ENCODE measurements around the gene FGD6.

The FGD6 gene

DNA sequence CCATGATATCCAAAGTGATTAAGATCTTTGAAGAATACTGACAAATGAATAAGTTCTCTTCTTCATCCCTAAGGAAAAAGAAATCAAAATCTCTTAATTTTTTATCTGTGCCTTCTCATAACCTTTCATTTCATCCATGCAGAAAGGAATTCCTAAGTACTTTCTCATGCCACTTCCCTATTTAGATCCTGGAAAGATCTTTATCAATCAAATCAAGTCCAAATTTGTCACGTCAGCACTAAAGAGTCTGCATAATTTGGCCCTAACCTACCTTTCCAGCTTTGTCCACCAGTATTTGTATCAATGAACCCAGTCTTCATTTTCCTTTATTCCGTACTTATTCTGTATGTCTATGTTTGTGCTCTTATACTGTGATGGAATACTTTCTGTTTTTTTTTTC is 41.5 kb upstream of the FGD6 start:
- Histone ChIP-seq H3K36me3 (peaks cover 64% of the 10 kb centered on the region), H3K9me3 (ENCODE audit: severe bottlenecking) (no peaks in the 10 kb centered on the region), H3K4me3 (ENCODE audit: low read depth, low read length) (no peak overlapping the region), H3K27ac (no peak overlapping the region), H3K27me3 (ENCODE audit: insufficient read depth, low read depth, severe bottlenecking) (no peaks in the 10 kb centered on the region)
- TF ChIP-seq, protein P1, sequence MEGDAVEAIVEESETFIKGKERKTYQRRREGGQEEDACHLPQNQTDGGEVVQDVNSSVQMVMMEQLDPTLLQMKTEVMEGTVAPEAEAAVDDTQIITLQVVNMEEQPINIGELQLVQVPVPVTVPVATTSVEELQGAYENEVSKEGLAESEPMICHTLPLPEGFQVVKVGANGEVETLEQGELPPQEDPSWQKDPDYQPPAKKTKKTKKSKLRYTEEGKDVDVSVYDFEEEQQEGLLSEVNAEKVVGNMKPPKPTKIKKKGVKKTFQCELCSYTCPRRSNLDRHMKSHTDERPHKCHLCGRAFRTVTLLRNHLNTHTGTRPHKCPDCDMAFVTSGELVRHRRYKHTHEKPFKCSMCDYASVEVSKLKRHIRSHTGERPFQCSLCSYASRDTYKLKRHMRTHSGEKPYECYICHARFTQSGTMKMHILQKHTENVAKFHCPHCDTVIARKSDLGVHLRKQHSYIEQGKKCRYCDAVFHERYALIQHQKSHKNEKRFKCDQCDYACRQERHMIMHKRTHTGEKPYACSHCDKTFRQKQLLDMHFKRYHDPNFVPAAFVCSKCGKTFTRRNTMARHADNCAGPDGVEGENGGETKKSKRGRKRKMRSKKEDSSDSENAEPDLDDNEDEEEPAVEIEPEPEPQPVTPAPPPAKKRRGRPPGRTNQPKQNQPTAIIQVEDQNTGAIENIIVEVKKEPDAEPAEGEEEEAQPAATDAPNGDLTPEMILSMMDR (IDR thresholded peaks at IDR 0.05; ENCODE audit: low read depth, low read length), result no peak
- DNase-seq, result no peak

DNA sequence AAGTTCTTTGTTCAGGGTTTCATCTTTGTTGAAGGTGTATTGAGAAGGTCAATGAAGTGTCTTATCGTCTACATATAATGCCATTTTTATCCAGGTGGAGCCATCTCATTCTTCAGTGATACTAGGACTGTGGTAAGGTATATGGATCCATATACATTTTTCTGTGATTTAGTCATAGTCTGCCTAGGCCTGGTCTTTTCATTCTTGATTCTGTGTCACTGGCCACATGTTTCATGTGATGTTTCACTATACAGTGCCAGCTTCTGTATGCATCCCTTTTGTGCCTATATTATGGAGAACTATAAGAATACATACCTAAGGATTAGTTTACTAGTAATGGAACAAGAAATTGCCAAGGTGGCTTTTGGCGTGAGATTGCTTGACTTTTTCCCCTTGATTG is 40.9 kb upstream of the FGD6 start:
- peaks cover 64% of the 10 kb centered on the region for H3K36me3 ChIP-seq
- TF ChIP-seq, protein P1 (IDR thresholded peaks at IDR 0.05; ENCODE audit: low read depth, low read length), result no peak

DNA sequence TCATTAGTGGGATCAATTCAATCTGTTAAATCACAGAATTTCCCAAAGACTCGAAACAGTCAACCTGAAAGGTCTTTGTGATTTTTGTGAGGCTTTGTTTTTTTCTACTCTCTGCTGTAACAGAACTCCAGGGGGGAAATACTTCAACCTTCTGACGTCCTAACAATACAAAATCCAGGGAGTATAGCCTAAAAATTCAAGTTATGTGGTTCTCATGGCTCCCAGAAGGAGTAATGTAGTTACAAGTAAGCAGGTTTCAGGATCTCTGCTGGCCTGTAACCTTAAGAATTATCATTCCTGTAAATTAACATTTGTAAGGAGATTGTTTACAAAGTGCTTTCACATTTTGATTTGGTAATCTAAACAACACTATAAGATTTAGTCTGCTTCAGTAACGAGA is 40.3 kb upstream of the FGD6 start:
- TF ChIP-seq, protein P1 (IDR thresholded peaks at IDR 0.05; ENCODE audit: low read depth, low read length), result no peak
- Histone ChIP-seq H3K36me3 (peaks cover 64% of the 10 kb centered on the region), H3K9me3 (ENCODE audit: severe bottlenecking) (no peaks in the 10 kb centered on the region), H3K27me3 (ENCODE audit: insufficient read depth, low read depth, severe bottlenecking) (no peaks in the 10 kb centered on the region), H3K27ac (no peak overlapping the region), H3K4me3 (ENCODE audit: low read depth, low read length) (no peak overlapping the region)
- DNase-seq, result no peak

More for the DNA sequence above, 40.9 kb upstream of the FGD6 start:
- Histone ChIP-seq H3K4me3 (ENCODE audit: low read depth, low read length) (no peak overlapping the region), H3K27me3 (ENCODE audit: insufficient read depth, low read depth, severe bottlenecking) (no peaks in the 10 kb centered on the region), H3K27ac (no peak overlapping the region), H3K9me3 (ENCODE audit: severe bottlenecking) (no peaks in the 10 kb centered on the region)
- no peak for DNase-seq

DNA sequence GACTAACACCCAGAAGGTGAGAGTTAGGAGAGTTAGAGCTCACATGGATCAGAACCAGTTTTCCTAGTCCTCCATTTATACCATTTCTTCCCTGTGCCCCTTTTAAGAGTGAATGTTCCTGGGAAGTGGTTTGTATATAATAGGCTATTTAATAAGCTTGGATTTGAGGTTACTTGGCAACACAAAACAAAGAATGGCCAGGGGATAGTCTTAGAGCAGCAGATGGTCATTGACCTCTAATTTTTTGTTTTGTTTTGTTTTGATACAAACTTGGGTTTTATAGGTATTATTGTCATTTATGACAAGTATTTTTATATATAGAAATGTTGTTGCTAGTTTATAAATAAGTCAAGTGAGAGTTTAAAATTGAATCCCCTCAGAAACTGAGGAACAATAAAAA is 36.1 kb upstream of the FGD6 start:
- no peak for DNase-seq
- Histone ChIP-seq H3K36me3 (peaks cover 61% of the 10 kb centered on the region), H3K27me3 (ENCODE audit: insufficient read depth, low read depth, severe bottlenecking) (no peaks in the 10 kb centered on the region), H3K4me3 (ENCODE audit: low read depth, low read length) (no peak overlapping the region), H3K27ac (no peak overlapping the region), H3K9me3 (ENCODE audit: severe bottlenecking) (no peaks in the 10 kb centered on the region)
- TF ChIP-seq, protein P1 (IDR thresholded peaks at IDR 0.05; ENCODE audit: low read depth, low read length), result no peak

DNA sequence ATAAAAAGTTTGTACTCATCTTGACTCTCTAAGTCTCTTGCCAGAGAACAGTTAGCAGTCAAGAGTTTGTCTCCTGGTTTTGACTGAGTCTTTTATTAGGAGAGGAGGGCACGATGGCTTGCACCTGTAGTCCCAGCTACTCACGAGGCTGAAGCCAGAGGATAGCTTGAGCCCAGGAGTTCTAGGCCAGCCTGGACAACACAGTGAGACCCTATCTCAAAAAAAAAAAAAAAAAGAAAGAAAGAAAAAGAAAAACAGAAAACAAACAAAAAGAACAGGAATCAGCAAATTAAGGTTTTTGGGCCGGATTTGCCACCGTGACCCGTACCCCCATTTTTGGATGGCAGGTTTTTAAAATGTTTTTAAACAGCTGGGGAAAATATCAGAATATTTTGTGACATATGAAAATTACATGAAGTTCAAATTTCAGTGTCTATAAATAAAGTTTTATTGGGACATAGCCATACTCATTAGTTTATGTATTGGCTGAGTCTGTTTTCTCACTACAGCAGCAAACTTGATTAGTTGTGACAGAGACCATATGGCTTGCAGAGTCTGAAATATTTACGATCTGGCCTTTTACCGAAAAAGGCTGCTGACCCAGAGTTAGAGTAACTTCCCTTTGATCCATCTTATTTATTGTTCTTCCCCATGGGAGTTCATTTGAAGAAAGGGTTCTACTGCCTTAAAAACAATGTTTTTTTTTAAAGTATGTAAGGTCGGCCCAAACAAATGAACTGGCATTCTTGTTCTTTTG is 31.5 kb upstream of the FGD6 start:
- TF ChIP-seq, protein P1 (IDR thresholded peaks at IDR 0.05; ENCODE audit: low read depth, low read length), result no peak
- Histone ChIP-seq H3K27ac (peak overlapping the region; percentile 21; the same call in 1 of the 2 replicates), H3K9me3 (ENCODE audit: severe bottlenecking) (no peaks in the 10 kb centered on the region), H3K4me3 (ENCODE audit: low read depth, low read length) (no peak overlapping the region), H3K36me3 (peaks cover 29% of the 10 kb centered on the region), H3K27me3 (ENCODE audit: insufficient read depth, low read depth, severe bottlenecking) (no peaks in the 10 kb centered on the region)
- no peak for DNase-seq

DNA sequence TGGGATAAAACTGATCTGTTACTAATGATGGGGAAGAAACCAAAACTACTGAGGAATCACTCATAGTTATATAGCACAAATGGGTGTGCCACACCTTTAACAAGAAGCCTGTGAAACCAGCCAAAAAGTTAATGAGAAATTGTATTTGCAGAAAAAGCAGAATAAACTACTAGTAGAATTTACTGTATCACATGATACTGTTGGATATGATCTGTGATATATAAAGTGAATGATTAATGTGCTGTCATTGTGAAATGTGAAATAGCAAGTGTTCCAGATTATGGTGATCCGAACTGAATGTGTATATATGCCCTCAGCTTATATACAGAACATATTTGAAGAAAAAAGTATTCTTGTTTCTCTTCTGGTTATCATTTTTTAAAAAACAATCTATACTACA is 30.8 kb upstream of the FGD6 start:
- DNase-seq, result no peak
- TF ChIP-seq, protein P1 (IDR thresholded peaks at IDR 0.05; ENCODE audit: low read depth, low read length), result no peak
- no peaks in the 10 kb centered on the region for H3K9me3 ChIP-seq (ENCODE audit: severe bottlenecking)
- H3K36me3 ChIP-seq, result peaks cover 27% of the 10 kb centered on the region
- H3K27ac ChIP-seq, result no peak overlapping the region
- H3K4me3 ChIP-seq (ENCODE audit: low read depth, low read length), result no peak overlapping the region
- H3K27me3 ChIP-seq (ENCODE audit: insufficient read depth, low read depth, severe bottlenecking), result no peaks in the 10 kb centered on the region

Measured in WERI-Rb-1 (cell line).